ENCODE measurements around the gene INPP4A.

GRCh38 chr2:98608962-98609604 is 164.4 kb downstream of the INPP4A start:
- no peak for TF ChIP-seq ZSCAN29 (CRISPR knock-in tag; conservative IDR thresholded peaks at IDR 0.05)
- TF ChIP-seq JUN (CRISPR knock-in tag; IDR thresholded peaks at IDR 0.05): no peak
- TF ChIP-seq CEBPB (IDR thresholded peaks at IDR 0.05; ENCODE audit: borderline replicate concordance, low read depth, low read length): no peak
- no peak for TF ChIP-seq BCL3 (CRISPR knock-in tag; IDR thresholded peaks at IDR 0.05)
- TF ChIP-seq ISL2 (CRISPR knock-in tag; IDR thresholded peaks at IDR 0.05): no peak
- TF ChIP-seq ZFP91 (CRISPR knock-in tag; IDR thresholded peaks at IDR 0.05; ENCODE audit: borderline replicate concordance): no peak
- no peak for TF ChIP-seq MAX (IDR thresholded peaks at IDR 0.05)
- TF ChIP-seq USF2 (IDR thresholded peaks at IDR 0.05; ENCODE audit: low read depth, low read length): no peak
- TF ChIP-seq USF2 (CRISPR knock-in tag; IDR thresholded peaks at IDR 0.05; ENCODE audit: borderline replicate concordance): no peak
- TF ChIP-seq RAD21 (CRISPR knock-in tag; IDR thresholded peaks at IDR 0.05): no peak
- TF ChIP-seq ZNF362 (CRISPR knock-in tag; IDR thresholded peaks at IDR 0.05; ENCODE audit: borderline replicate concordance): no peak
- no peak for TF ChIP-seq ZNF710 (CRISPR knock-in tag; IDR thresholded peaks at IDR 0.05; ENCODE audit: borderline replicate concordance)
